GM10266 (cell line): ENCODE data around the gene ICA1L.
"Not testable (repeated sequence)": the region's sequence is repeated elsewhere in the genome, so short reads cannot be mapped to it uniquely, and the experiment has no call there.

ENCODE experiments used
- DNase-seq: peaks from one replicate; pipeline ENCODE4 v3.0.0; 2012; ENCODE audit errors: extremely low spot score
- CTCF ChIP-seq: IDR thresholded peaks from 2 replicates; pipeline ENCODE4 v1.5.1; 2012; ENCODE audit warnings: mild to moderate bottlenecking, low read depth; ENCODE audit not compliant: control insufficient read depth, insufficient read depth; ENCODE audit errors: missing control alignments

ICA1L gene

GRCh38 chr2:202870431-202871299 lies 901 bp downstream of the ICA1L start:
- peak; percentile 75 for TF ChIP-seq CTCF

GRCh38 chr2:202861987-202862386 lies 9.6 kb downstream of the ICA1L start:
- DNase-seq: no peak
- no peak for TF ChIP-seq CTCF

More at GRCh38 chr2:202870431-202871299, 901 bp downstream of the ICA1L start:
- peak; percentile 80 for DNase-seq

GRCh38 chr2:202858601-202859000 lies 13.0 kb downstream of the ICA1L start:
- TF ChIP-seq CTCF: no peak
- DNase-seq: no peak

- DNase-seq: not testable (repeated sequence)
These were observed 22.2 kb downstream of the ICA1L start for GRCh38 chr2:202849343-202849742.

- TF ChIP-seq CTCF: no peak
- no peak for DNase-seq
These were observed 22.8 kb downstream of the ICA1L start for GRCh38 chr2:202848813-202849212.

- DNase-seq: peak; percentile 19
- no peak for TF ChIP-seq CTCF
These were observed 23.7 kb downstream of the ICA1L start for GRCh38 chr2:202847693-202848524.

GRCh38 chr2:202844656-202845055 lies 26.9 kb downstream of the ICA1L start:
- DNase-seq: no peak
- TF ChIP-seq CTCF: no peak
